T follicular helper cell (primary cell): ENCODE results near the gene CD209.
"Not testable (repeated sequence)": the region's sequence is repeated elsewhere in the genome, so short reads cannot be mapped to it uniquely, and the experiment has no call there.

Experiments
- DNase-seq: peaks from one replicate; pipeline ENCODE4 v3.0.0-alpha.2; 2020; ENCODE audit warnings: low read depth

CD209 gene

GRCh38 chr19:7767487-7767886 is 20.2 kb upstream of the CD209 start:
- DNase-seq = no peak

DNA sequence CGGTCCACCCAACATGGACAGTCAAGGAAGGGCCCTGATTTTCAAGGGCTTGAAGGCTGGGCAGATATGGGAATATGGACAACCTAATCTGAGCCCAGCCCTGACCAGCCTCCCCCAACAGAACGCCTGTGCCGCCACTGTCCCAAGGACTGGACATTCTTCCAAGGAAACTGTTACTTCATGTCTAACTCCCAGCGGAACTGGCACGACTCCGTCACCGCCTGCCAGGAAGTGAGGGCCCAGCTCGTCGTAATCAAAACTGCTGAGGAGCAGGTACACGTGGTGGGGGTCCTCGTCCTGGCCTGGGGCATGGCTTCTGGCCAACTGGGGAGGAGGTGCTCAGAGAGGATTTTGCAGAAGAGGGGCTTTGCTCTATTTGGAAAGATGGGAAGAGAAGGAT is 19.2 kb upstream of the CD209 start:
- no peak for DNase-seq

- DNase-seq = not testable (repeated sequence)
Observed at GRCh38 chr19:7765043-7765442, 17.7 kb upstream of the CD209 start.

- not testable (repeated sequence) for DNase-seq
Observed at GRCh38 chr19:7764157-7764556, 16.8 kb upstream of the CD209 start.

DNA sequence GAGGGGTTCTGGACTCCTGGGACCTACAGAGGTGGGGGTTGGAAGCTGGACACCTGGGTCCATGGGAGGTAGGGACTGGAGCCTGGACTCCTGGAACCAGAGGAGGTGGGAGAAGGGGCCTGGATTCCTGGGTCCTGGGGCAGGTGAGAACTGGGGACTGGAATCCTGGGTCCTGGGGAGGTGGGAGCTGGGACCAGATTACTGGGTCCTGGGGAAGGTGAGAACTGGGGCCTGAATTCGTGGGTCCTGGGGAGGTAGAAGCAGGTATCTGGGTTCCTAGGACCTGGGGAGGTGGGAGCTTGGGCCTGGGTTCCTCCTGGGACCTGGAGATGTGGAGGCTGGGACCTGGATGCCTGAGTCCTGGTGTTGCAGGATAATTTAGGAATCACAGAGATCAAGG is 16.4 kb upstream of the CD209 start:
- no peak for DNase-seq

DNA sequence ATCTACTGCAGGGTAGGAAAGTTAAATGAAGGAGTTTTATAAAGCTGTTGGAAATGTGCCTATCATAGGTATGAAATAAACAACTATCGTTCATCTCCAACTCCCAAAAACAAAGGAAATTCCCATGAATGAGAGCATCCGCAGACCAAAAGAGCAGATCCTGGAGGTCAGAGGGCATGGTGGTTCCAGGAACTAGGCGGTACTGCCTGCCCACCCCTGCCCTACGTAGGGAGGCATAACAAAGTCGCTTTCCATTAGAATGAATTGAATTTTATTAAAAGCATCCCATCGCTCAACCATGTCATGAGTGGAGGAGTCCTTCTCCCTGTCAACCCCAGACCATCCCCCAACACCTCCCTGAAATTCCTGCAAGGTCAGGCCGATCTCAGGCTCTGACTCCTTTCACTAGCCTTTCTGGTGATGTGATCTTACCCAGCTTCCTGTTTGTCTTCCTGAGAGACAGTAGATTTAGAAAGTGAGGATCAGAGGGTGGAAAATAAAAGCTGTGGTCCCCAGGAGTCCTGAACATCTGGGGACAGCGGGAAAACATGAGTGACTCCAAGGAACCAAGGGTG is 15.5 kb upstream of the CD209 start, which contains the start of gene CLEC4M:
CLEC4M (plus strand) TSS at position 525 of the 575 bp plus-strand sequence; CDS start at position 549, 24 bp downstream.
- no peak for DNase-seq

DNA sequence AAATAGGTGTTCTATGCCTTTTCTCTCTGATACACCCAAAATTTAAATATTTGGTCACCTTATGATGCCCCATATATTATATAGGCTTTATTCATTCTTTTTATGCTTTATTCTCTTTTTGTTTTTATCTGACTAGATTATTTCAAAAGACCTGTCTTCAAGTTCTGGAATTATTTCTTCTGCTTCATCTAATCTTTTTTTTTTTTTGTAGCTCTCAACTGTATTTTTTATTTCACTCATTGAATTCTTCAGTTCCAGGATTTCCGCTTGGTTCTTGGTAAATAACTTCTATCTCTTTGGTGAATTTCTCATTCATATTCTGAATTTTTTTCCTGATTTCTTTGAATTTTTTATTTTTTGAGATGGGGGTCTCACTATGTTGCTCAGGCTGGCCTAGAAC is 11.8 kb upstream of the CD209 start:
- DNase-seq = no peak

DNA sequence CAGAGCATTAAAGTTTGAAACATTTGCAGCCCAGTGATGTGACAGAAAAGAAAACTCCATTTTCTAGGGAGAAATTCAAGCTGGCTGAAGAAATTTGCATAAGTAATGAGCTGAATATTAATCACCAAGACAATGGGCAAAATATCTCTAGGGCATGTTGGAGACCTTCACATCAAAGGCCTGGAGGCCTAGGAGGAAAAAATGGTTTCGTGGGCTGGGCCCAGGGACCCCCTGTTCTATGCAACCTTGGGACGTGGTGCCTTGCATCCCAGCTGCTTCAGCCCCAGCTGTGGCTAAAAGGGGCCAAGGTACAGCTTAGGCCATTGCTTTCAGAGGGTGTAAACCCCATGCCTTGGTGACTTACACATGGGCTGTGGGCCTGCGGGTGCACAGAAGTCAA is 10.0 kb upstream of the CD209 start:
- no peak for DNase-seq

DNA sequence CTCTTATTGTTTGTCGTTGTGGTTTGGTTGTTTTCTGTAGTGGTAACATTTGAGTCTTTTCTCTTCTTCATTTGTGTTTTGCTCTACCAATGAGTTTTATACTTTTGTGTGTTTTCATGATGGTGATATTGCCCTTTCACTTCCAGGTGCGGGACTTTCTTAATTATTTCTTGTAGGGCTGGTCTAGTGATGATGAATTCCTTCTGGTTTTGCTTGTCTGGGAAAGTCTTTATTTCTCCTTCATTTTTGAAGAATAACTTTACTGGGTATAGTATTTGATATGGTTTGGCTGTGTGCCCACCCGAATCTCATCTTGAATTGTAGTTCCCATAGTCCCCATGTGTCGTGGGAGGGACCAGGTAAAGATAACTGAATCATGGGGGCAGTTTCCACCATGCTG is 8.9 kb upstream of the CD209 start:
- DNase-seq = no peak

- no peak for DNase-seq
Observed at GRCh38 chr19:7751157-7751783, 3.9 kb upstream of the CD209 start.

DNA sequence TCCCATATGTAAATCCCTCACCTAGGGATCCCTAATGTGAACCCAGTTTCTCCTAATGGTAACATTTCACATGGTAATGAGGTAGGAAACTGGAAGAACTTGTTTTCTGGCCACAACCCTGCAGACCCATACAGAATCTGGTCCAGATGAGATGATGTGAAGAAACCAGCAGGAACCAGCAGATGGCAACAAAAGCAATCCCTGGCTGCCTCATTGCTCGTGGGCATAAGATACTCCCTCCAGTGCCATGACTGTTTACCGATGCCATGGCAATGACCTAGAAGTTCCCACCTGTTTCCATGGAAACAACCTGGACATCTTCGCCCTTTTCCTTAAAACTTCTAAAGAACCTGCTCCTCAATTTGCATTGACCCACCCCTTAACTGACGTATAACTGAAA is 1.4 kb upstream of the CD209 start:
- no peak for DNase-seq

DNA sequence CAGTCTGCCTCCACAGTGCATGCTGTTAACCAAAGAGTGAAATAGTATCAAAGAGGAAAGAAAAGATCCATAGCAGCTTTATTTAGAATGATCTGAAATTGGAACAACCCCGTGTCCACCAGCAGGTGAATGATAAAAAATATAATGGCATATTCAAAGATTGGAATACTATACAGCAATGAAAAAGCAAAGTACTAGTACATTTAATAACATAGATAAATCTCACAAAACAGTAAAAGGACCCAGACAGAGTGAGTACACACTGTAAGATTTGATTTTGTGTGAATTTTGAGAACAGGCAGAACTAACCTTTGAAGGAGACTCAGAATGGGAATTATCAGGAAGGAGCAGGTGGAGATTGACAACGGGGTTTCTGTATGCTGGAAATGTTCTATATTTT is 837 bp upstream of the CD209 start:
- no peak for DNase-seq

GRCh38 chr19:7746306-7746705 is 1.0 kb downstream of the CD209 start:
- not testable (repeated sequence) for DNase-seq

DNA sequence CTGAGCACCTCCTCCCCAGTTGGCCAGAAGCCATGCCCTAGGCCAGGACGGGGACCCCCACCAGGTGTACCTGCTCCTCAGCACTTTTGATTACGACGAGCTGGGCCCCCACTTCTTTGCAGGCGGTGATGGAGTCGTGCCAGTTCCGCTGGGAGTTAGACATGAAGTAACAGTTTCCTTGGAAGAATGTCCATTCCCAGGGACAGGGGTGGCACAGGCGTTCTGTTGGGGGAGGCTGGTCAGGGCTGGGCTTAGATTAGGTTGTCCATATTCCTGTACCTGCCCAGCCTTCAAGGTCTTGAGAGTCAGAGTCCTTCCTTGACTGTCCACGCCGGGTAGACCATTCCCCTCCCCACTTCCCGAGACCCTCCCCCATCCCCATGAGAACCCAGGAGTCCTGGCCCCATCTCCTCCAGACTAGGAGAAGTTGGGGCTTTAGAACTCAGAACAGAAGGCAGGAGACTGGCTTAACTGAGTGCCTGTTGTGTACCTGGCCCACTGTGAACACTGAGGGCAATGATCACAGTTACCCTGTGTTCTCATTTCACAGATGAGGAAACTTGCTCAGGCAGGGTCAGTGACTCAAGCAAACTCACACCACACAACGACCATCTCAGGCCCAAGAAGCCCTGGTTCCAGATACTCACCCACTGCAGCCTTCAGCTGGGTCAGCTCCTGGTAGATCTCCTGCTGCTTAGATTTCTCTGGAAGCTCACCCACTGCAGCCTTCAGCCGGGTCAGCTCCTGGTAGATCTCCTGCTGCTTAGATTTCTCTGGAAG is 2.3 kb downstream of the CD209 start:
- DNase-seq = no peak

DNA sequence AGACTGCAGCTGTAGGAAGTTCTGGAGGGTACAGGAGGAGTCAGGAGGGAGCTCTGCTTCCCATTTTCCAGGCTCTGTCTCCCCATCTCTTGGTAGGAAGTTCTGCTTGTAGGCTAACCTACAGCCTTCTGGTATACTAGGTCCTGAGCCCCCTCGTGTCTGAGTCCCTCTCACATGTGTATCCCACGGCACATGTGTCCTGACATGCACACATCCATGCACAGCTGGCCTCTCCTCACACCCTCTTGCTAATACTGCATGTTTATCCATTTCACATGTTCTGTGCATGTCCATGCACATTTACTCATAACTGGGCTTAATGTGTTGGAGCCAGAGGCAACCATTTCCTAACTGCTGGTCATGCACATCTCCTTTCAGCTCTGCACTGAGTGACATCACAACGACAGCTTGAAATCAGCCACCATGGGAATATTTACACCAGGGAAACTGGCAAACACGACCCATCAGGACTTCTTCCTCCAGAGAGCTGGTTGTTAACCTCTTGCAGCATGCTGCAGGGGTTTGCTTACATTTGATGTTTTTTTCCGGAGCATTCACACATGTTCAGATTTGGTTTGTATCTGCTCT is 3.0 kb downstream of the CD209 start:
- DNase-seq = no peak

GRCh38 chr19:7743425-7743841 is 3.9 kb downstream of the CD209 start:
- DNase-seq = no peak

- DNase-seq = no peak
Observed at GRCh38 chr19:7742991-7743390, 4.3 kb downstream of the CD209 start.

DNA sequence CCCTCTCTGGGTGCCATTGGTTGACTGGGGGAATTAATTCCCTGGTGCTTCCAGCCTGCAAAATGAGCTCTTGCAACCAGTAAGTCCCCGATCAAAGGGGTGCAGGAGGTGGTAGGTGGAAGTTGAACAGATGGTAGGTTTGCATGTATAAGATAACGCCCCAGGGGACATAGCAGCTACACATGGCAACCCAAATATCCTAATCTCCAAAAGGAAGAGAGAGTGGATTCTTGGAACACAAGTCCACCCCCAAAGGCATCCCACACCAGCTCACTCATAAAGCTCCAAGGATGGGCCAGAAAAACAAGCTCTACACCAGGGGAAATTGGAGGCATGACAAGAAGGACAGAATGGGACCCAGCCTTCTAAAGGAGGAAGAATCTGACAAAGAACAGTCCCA is 4.8 kb downstream of the CD209 start:
- DNase-seq = no peak

- no peak for DNase-seq
Observed at GRCh38 chr19:7740682-7741054, 6.7 kb downstream of the CD209 start.

DNA sequence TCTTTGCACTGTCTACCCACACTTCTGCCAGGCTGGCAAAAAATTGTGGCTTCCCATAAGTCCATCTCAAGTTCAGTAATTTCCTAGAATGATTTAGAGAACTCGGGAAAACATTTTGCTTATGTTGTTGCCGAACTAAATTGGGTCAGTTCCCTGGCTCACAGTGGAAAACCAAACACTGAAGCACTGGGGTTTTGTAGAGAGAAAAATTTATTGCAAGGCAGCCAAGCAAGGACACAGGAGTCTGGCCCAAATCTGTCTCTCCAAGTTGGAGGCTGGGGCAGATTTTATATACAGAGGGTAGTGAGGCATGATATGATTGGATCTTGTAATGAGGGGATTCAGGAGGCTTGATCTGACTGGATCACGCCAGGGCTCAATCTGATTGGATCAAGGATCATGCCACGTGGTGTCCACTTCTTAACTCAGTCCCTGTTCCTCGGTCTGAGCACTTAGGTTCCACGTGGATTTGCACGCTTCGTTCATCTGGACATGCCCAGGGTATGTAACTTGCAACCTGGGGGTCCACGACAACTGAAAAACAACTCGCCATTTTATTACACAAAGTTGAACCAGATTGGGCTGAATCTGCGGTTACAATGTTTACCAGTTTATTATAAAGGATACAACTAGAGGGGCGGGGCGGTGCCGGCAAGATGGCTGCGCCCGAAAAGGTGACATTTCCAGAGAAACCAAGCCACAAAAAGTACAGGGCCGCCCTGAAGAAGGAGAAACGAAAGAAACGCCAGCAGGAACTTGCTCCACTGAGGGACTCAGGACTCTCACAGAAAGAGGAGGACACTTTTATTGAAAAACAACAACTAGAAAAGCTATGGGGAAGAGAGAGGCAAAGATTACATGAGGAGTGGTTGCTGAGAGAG is 7.3 kb downstream of the CD209 start:
- DNase-seq = no peak

- no peak for DNase-seq
Observed at GRCh38 chr19:7739211-7739755, 8.1 kb downstream of the CD209 start.

DNA sequence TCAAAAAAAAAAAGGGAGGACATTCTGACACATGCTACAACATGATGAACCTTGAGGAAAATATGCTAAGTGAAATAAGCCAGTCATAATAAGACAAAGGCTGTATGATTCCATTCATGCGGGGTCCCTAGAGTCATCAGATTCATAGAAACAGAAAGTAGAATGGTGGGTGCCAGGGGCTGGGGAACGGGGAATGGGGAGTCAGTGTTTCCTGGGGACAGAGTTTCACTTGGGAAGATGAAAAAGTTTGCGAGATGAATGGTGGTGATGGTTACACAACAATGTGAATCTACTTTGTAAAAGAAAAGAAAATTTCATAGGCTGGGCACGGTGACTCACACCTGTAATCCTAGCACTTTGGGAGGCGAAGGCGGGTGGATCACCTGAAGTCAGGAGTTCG is 9.3 kb downstream of the CD209 start:
- no peak for DNase-seq
